Tibial artery (tissue), 4 donors: Measurements from ENCODE around the gene USP6NL.

Experiments
- DNase-seq, 2 donors: peaks; one replicate each; pipeline ENCODE4 v3.0.0-alpha.2; 2019
- H3K27ac ChIP-seq, 2 donors: fragments of 200-600 bp; sonication (generic) in 1 of 2; 1 replicate in 1 of 2; 2 replicates in 1 of 2; pipeline ENCODE4 v1.5.1; 2018 to 2019; ENCODE audit warnings: mild to moderate bottlenecking in 1 of 2
- H3K27me3 ChIP-seq, 2 donors: fragments of 200-600 bp; sonication (generic) in 1 of 2; one replicate each; pipeline versions ENCODE4 v1.5.1 to v1.6.0; 2016 to 2019
- H3K36me3 ChIP-seq, 3 donors: fragments of 200-600 bp; sonication (generic) in 2 of 3; one replicate each; pipeline ENCODE4 v1.5.1; 2016 to 2019; ENCODE audit warnings: mild to moderate bottlenecking in 2 of 3
- H3K4me1 ChIP-seq, 4 donors: fragments of 200-600 bp; sonication (generic) in 2 of 4; 1 replicate in 3 of 4; 2 replicates in 1 of 4; pipeline ENCODE4 v1.5.1; 2016 to 2019
- H3K4me3 ChIP-seq, 2 donors: fragments of 200-600 bp; sonication (generic) in 1 of 2; 1 replicate in 1 of 2; 2 replicates in 1 of 2; pipeline ENCODE4 v1.5.1; 2018 to 2019; ENCODE audit warnings: mild to moderate bottlenecking in 2 of 2
- H3K9me3 ChIP-seq, 3 donors: fragments of 200-600 bp; sonication (generic) in 1 of 3; one replicate each; pipeline ENCODE4 v1.5.1; 2016 to 2019
- intact Hi-C: fragments of 100-400 bp; cut with DNase I; formaldehyde crosslinking; loops from one replicate; pipeline ENCODE4 v1.15.0; 2023; ENCODE audit warnings: low total_unique reads
- TF ChIP-seq, protein P1 (sequence below), 2 experiments: fragments of 200-600 bp in 1 of 2; fragments of 450-650 bp in 1 of 2; IDR thresholded peaks; one replicate each; pipeline ENCODE4 v1.5.1; 2017 to 2019; ENCODE audit warnings: antibody characterized with exemption in 2 of 2, mild to moderate bottlenecking in 1 of 2, moderate library complexity in 1 of 2

The USP6NL gene

DNA sequence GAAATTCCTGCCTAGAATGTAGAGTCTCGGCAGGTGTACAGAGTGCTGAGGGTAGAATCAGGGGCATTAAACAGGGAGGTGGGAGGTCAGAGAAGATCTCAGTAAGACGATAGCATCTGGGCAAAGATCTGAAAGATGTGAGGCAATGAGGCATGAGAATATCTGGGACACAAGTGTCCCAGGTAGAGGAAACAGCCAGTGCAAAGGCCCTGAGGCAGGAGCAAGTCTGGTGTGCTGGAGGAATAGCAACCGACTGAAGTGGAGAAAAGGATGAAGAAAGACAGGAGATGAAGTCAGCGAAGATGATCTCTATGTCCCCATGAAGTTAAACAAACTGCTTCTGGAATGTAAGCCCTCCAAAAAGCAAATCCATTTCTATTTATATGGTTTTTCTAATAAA lies 84.4 kb downstream of the USP6NL start:
- intact Hi-C loops, result no loop called here
- Histone ChIP-seq H3K4me1 (peaks cover 0 to 20% (median 11%) of the 10 kb centered on the region in 4 donors), H3K27ac (peak overlapping the region in 1 of 2 donors; percentile 17), H3K27me3 (no peaks in the 10 kb centered on the region), H3K9me3 (no peaks in the 10 kb centered on the region), H3K36me3 (no peaks in the 10 kb centered on the region), H3K4me3 (no peak overlapping the region)
- TF ChIP-seq, protein P1, sequence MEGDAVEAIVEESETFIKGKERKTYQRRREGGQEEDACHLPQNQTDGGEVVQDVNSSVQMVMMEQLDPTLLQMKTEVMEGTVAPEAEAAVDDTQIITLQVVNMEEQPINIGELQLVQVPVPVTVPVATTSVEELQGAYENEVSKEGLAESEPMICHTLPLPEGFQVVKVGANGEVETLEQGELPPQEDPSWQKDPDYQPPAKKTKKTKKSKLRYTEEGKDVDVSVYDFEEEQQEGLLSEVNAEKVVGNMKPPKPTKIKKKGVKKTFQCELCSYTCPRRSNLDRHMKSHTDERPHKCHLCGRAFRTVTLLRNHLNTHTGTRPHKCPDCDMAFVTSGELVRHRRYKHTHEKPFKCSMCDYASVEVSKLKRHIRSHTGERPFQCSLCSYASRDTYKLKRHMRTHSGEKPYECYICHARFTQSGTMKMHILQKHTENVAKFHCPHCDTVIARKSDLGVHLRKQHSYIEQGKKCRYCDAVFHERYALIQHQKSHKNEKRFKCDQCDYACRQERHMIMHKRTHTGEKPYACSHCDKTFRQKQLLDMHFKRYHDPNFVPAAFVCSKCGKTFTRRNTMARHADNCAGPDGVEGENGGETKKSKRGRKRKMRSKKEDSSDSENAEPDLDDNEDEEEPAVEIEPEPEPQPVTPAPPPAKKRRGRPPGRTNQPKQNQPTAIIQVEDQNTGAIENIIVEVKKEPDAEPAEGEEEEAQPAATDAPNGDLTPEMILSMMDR (IDR thresholded peaks at IDR 0.05), result no peak
- DNase-seq, result no peak

- H3K27me3 ChIP-seq, result no peaks in the 10 kb centered on the region
- TF ChIP-seq, protein P1 (IDR thresholded peaks at IDR 0.05), result no peak
- DNase-seq, result peak; percentile 87 to 89
- H3K27ac ChIP-seq, result peak overlapping the region; percentile 51 to 65
- no peaks in the 10 kb centered on the region for H3K9me3 ChIP-seq
- no peaks in the 10 kb centered on the region for H3K36me3 ChIP-seq
- peaks cover 0 to 28% (median 11%) of the 10 kb centered on the region in 4 donors for H3K4me1 ChIP-seq
- no peak overlapping the region for H3K4me3 ChIP-seq
- intact Hi-C loops, result no loop called here
Observed at GRCh38 chr10:11525503-11525902, 85.9 kb downstream of the USP6NL start.

DNA sequence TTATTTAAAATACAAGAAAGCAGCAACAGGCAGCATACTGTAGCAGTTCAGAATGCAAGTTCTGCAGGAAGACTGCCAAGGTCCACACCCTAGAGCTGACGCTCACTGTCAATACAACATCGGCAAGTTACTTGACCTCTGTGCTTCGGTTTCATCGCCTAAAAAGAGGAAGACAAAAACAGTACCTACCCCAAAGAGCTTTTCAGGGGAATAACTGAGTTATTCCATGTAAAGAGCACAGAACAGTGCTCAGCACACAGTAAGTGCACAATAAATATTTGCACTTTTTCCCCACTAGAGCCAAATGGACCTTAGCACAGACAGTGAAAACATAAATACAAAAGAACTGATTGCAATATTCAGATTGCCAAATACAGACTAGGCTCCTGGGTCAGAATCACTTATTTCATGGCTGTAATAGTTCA lies 88.6 kb downstream of the USP6NL start:
- intact Hi-C loops, result no loop called here
- TF ChIP-seq, protein P1 (IDR thresholded peaks at IDR 0.05), result no peak
- Histone ChIP-seq H3K4me3 (no peak overlapping the region), H3K4me1 (peaks cover 0 to 28% (median 9%) of the 10 kb centered on the region in 4 donors), H3K27me3 (no peaks in the 10 kb centered on the region), H3K9me3 (no peaks in the 10 kb centered on the region), H3K27ac (no peak overlapping the region), H3K36me3 (no peaks in the 10 kb centered on the region)
- DNase-seq, result peak in 1 of 2 donors; percentile 51

- intact Hi-C loops, result no loop called here
- TF ChIP-seq, protein P1 (IDR thresholded peaks at IDR 0.05), result no peak
- no peak overlapping the region for H3K27ac ChIP-seq
- no peak overlapping the region for H3K4me3 ChIP-seq
- H3K9me3 ChIP-seq, result no peaks in the 10 kb centered on the region
- H3K36me3 ChIP-seq, result no peaks in the 10 kb centered on the region
- DNase-seq, result no peak
- H3K27me3 ChIP-seq, result no peaks in the 10 kb centered on the region
- peaks cover 0 to 28% (median 9%) of the 10 kb centered on the region in 4 donors for H3K4me1 ChIP-seq
Observed at GRCh38 chr10:11521860-11522259, 89.6 kb downstream of the USP6NL start.

DNA sequence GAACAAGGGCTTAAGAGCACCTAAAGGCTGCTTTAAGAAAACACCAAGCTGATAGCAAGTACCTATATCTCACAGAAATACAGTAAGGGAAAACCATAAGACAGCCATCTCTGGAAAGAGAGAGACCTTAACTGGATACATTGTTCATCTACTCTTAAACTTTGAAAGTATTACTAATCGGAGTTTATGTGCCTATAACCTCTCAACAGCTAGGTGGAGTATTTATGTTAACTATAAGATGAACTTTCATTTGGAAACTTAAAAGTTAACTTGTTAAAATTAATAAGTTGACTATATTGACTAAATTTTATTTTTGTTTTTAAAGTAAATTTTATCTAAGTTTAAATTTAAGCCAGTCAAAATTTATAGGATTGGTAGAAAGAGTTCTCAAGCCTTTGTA lies 90.6 kb downstream of the USP6NL start:
- intact Hi-C loops, result no loop called here
- TF ChIP-seq, protein P1 (IDR thresholded peaks at IDR 0.05), result no peak
- H3K27me3 ChIP-seq, result no peaks in the 10 kb centered on the region

DNA sequence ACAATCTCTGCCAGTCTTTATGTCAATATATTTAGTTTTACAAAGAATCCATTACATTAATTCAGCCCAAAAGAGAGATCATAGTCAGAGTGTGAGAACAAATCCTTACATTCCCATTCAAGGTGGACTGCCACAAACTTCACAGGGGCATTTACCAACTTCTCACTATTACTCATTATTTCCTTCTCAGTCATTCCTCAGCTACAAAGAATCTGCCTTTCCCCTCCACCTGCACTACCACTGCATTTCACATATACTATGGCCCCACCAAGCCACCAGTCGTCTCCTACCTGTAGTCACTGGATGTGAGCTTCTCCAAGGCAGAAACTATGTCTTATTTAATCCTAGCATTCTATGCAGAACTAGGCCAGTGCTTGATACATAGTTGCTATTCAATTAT lies 94.3 kb downstream of the USP6NL start:
- H3K27me3 ChIP-seq, result no peaks in the 10 kb centered on the region
- H3K27ac ChIP-seq, result no peak overlapping the region
- TF ChIP-seq, protein P1 (IDR thresholded peaks at IDR 0.05), result no peak
- H3K36me3 ChIP-seq, result no peaks in the 10 kb centered on the region
- H3K4me1 ChIP-seq, result peaks cover 0 to 9% (median 0%) of the 10 kb centered on the region in 4 donors
- no peaks in the 10 kb centered on the region for H3K9me3 ChIP-seq
- H3K4me3 ChIP-seq, result no peak overlapping the region
- intact Hi-C loops, result loop anchor here (5.0 kb wide), 1 partner anchor 240 kb away; no protein-coding TSS in a partner anchor
- DNase-seq, result no peak

More for the DNA sequence above, 90.6 kb downstream of the USP6NL start:
- no peaks in the 10 kb centered on the region for H3K36me3 ChIP-seq
- H3K27ac ChIP-seq, result no peak overlapping the region
- H3K4me3 ChIP-seq, result no peak overlapping the region
- no peak for DNase-seq
- no peaks in the 10 kb centered on the region for H3K9me3 ChIP-seq
- H3K4me1 ChIP-seq, result peaks cover 0 to 24% (median 9%) of the 10 kb centered on the region in 4 donors
